Mesothelial cell of epicardium (in vitro differentiated cells): ENCODE measurements around the gene LAMB1. TPM values are rescaled to one million over a fixed set of nuclear protein-coding genes. Genes with fewer than 3 reads are reported as not detected.
A peak's percentile ranks its signal among the peaks of the same experiment; 100 is the strongest.

Experiments
- DNase-seq, 2 experiments: peaks; one replicate each; pipeline ENCODE4 v3.0.0; 2021; ENCODE audit warnings: low spot score in 2 of 2; ENCODE audit not compliant: unreplicated experiment in 2 of 2
- H3K27ac Mint-ChIP-seq: 2 replicates; pipeline ENCODE4 v1.8.0; 2021; ENCODE audit warnings: mixed read lengths
- H3K27me3 Mint-ChIP-seq: 2 replicates; pipeline ENCODE4 v1.8.0; 2021; ENCODE audit warnings: low read depth, mixed read lengths
- H3K36me3 Mint-ChIP-seq: 2 replicates; pipeline ENCODE4 v1.8.0; 2021; ENCODE audit warnings: mixed read lengths
- H3K4me1 Mint-ChIP-seq: 2 replicates; pipeline ENCODE4 v1.8.0; 2021; ENCODE audit warnings: mixed read lengths
- H3K4me3 Mint-ChIP-seq: 2 replicates; pipeline ENCODE4 v1.8.0; 2021; ENCODE audit warnings: mild to moderate bottlenecking, moderate library complexity, mixed read lengths
- H3K9me3 Mint-ChIP-seq: 2 replicates; pipeline ENCODE4 v1.8.0; 2021; ENCODE audit warnings: mixed read lengths
- total RNA-seq: library from RNA; stranded (reverse); gene quantifications from 3 replicates; pipeline ENCODE4 v1.2.1, GENCODE V29; 2021
- TF ChIP-seq, protein P1 (sequence below): fragments of 200-600 bp; sonication (generic); IDR thresholded peaks from one replicate; pipeline ENCODE4 v1.5.0; 2021; ENCODE audit warnings: antibody characterized with exemption; ENCODE audit not compliant: unreplicated experiment

The LAMB1 gene
- total RNA-seq, 1 donor from 2014 or later = 593 TPM

- TF ChIP-seq, protein P1, sequence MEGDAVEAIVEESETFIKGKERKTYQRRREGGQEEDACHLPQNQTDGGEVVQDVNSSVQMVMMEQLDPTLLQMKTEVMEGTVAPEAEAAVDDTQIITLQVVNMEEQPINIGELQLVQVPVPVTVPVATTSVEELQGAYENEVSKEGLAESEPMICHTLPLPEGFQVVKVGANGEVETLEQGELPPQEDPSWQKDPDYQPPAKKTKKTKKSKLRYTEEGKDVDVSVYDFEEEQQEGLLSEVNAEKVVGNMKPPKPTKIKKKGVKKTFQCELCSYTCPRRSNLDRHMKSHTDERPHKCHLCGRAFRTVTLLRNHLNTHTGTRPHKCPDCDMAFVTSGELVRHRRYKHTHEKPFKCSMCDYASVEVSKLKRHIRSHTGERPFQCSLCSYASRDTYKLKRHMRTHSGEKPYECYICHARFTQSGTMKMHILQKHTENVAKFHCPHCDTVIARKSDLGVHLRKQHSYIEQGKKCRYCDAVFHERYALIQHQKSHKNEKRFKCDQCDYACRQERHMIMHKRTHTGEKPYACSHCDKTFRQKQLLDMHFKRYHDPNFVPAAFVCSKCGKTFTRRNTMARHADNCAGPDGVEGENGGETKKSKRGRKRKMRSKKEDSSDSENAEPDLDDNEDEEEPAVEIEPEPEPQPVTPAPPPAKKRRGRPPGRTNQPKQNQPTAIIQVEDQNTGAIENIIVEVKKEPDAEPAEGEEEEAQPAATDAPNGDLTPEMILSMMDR = no peak
Observed at GRCh38 chr7:107946881-107947280, 56.1 kb downstream of the LAMB1 start.

DNA sequence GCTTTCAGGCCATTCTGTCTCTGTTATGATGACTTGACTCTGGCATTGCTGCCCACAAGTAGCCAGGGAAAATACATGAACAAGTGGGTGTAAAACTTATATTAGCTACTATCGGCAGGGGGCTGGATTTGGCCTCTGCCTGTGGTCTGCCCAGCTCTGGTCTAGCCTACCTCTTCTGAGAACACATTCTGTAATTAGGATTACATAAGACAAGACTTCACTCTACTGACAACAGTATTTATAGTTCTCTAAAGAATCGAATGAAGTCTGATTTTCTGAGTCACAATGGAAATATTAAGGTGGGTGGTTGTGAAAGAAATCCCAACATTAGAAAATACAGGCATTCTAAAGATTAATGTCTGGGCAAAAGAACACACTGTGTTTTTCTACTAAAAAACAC, 56.5 kb downstream of the LAMB1 start:
- DNase-seq = no peak
- Mint-ChIP-seq H3K4me1 (peaks cover 40% of the 10 kb centered on the region), H3K4me3 (no peak overlapping the region), H3K36me3 (peaks cover 64% of the 10 kb centered on the region), H3K27ac (peak overlapping the region; percentile 35), H3K9me3 (no peaks in the 10 kb centered on the region), H3K27me3 (no peaks in the 10 kb centered on the region)
- TF ChIP-seq, protein P1 = no peak

More at GRCh38 chr7:107946881-107947280, 56.1 kb downstream of the LAMB1 start:
- Mint-ChIP-seq H3K27ac (peak overlapping the region; percentile 35), H3K4me1 (peaks cover 44% of the 10 kb centered on the region), H3K9me3 (no peaks in the 10 kb centered on the region), H3K27me3 (no peaks in the 10 kb centered on the region), H3K36me3 (peaks cover 64% of the 10 kb centered on the region), H3K4me3 (no peak overlapping the region)
- no peak for DNase-seq

DNA sequence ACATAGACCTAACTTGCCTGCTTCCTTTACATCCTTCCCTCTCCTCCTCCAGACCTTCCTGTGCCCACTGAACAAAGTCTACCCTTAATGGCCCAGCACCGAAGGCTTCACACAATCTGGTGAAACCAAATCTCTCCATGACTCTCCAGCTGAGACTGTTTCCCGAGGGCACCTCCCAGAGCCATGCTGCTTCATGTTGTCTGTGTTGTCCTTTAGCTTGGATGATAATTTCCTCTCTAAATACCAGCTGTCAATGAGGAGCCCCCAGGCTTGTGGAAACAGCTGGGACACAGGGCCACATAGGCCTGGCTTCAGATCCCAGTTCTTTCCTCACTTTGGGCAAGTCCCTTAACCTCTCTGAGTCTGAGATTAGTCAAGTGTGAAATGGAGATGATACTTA, 57.6 kb downstream of the LAMB1 start:
- no peak overlapping the region for H3K4me3 Mint-ChIP-seq
- peaks cover 39% of the 10 kb centered on the region for H3K4me1 Mint-ChIP-seq
- H3K27ac Mint-ChIP-seq = peak overlapping the region; percentile 27
- peaks cover 64% of the 10 kb centered on the region for H3K36me3 Mint-ChIP-seq
- H3K9me3 Mint-ChIP-seq = no peaks in the 10 kb centered on the region
- H3K27me3 Mint-ChIP-seq = no peaks in the 10 kb centered on the region
- TF ChIP-seq, protein P1 = no peak
- DNase-seq = no peak

DNA sequence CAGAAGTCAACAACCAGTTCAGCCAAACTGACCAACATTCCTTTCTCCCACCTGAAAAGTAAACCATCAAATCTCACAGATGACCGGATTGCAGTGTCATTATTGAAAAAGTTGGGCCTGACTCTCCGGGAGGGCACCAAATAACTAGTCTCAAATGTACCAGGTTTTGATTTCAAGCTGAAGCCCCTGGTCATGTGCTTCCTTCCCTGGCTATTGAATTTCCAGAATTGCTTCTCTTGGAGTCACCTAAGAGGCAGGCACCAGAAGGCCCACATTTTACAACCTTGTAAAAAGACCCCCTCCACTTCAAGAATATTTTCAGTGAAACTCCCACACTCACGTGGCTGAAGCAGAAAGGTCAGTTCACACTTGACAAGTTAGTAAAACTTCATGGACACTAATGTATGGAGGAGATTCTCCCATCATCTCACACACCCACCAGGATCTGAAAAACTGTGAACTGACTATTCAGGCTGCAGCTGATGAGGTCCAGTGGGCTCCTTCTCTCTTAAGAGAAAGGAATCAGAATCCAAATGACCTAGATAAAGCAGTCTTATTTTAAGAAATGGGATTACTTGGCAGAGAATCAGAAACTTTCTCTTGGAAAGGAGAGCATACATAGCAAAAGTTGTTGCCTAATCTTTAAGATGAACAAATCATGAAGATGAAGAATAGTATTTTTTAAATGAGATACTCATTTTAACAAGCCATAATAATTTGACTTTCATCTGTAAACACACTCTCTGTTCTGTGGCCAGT, 58.4 kb downstream of the LAMB1 start:
- DNase-seq = no peak
- TF ChIP-seq, protein P1 = no peak
- H3K4me1 Mint-ChIP-seq = peaks cover 38% of the 10 kb centered on the region
- H3K9me3 Mint-ChIP-seq = no peaks in the 10 kb centered on the region
- peaks cover 64% of the 10 kb centered on the region for H3K36me3 Mint-ChIP-seq
- H3K4me3 Mint-ChIP-seq = no peak overlapping the region
- peak overlapping the region; percentile 30 for H3K27ac Mint-ChIP-seq
- no peaks in the 10 kb centered on the region for H3K27me3 Mint-ChIP-seq

GRCh38 chr7:107943018-107943417, 59.9 kb downstream of the LAMB1 start:
- H3K27ac Mint-ChIP-seq = no peak overlapping the region
- DNase-seq = no peak
- TF ChIP-seq, protein P1 = no peak
- peaks cover 37% of the 10 kb centered on the region for H3K4me1 Mint-ChIP-seq
- H3K4me3 Mint-ChIP-seq = no peak overlapping the region
- peaks cover 57% of the 10 kb centered on the region for H3K36me3 Mint-ChIP-seq
- H3K27me3 Mint-ChIP-seq = no peaks in the 10 kb centered on the region
- H3K9me3 Mint-ChIP-seq = no peaks in the 10 kb centered on the region

GRCh38 chr7:107940951-107941350, 62.0 kb downstream of the LAMB1 start:
- Mint-ChIP-seq H3K4me1 (peaks cover 37% of the 10 kb centered on the region), H3K4me3 (no peak overlapping the region), H3K36me3 (peaks cover 56% of the 10 kb centered on the region), H3K27me3 (no peaks in the 10 kb centered on the region), H3K9me3 (no peaks in the 10 kb centered on the region), H3K27ac (peak overlapping the region; percentile 22)
- TF ChIP-seq, protein P1 = no peak
- DNase-seq = no peak
